PC-3 (cell line): ENCODE data around the gene PRR12. TPM values are rescaled to one million over a fixed set of nuclear protein-coding genes. Genes with fewer than 3 reads are reported as not detected.
"Not testable (repeated sequence)": the region's sequence is repeated elsewhere in the genome, so short reads cannot be mapped to it uniquely, and the experiment has no call there.

ENCODE experiments used
- ATAC-seq: fragments of 200-7000 bp; cut with Tn5 transposase; 2 replicates; pipeline ENCODE4 v1.9.1; 2020; ENCODE audit warnings: mild to moderate bottlenecking, moderate library complexity
- BruUV-seq: library from RNA; stranded (reverse); fragments of 400-500 nt; replicated peaks from 2 replicates; lab custom pipeline; 2021; lab: Mats Ljungman, UMichigan
- CTCF ChIA-PET: fragments of 300-600 bp; sonication (Branson Sonifier 250); formaldehyde crosslinking; loops from one replicate; lab custom pipeline; 2022; ENCODE audit warnings: antibody characterized with exemption; lab: Charles Lee
- POLR2A ChIA-PET: fragments of 300-600 bp; sonication (Branson Sonifier 250); formaldehyde crosslinking; loops from one replicate; lab custom pipeline; 2022; ENCODE audit warnings: antibody characterized with exemption; ENCODE audit not compliant: unreplicated experiment; lab: Charles Lee
- DNase-seq: peaks from one replicate; pipeline ENCODE4 v3.0.0-alpha.2; 2015
- H2AFZ ChIP-seq: fragments of 300-600 bp; sonication (generic); 2 replicates; pipeline ENCODE4 v1.6.0; 2016; ENCODE audit warnings: antibody characterized with exemption, low read length
- H3F3A ChIP-seq: fragments of 300-600 bp; sonication (generic); one replicate; pipeline ENCODE4 v1.6.0; 2017; ENCODE audit warnings: antibody characterized with exemption, low read length, control low read depth, mild to moderate bottlenecking; ENCODE audit not compliant: unreplicated experiment
- H3K27ac ChIP-seq: fragments of 300-600 bp; sonication (generic); 2 replicates; pipeline ENCODE4 v1.5.1; 2016; ENCODE audit warnings: mild to moderate bottlenecking, low read length
- H3K27me3 ChIP-seq: fragments of 300-600 bp; sonication (generic); 2 replicates; pipeline ENCODE4 v1.6.1; 2016; ENCODE audit warnings: low read length, mixed read lengths
- H3K36me3 ChIP-seq: fragments of 300-600 bp; sonication (generic); 2 replicates; pipeline ENCODE4 v1.6.1; 2016; ENCODE audit warnings: low read depth, mixed run types, low read length, mixed read lengths
- H3K4me1 ChIP-seq: fragments of 300-600 bp; sonication (generic); 2 replicates; pipeline ENCODE4 v1.5.1; 2016; ENCODE audit warnings: low read length; ENCODE audit not compliant: insufficient read depth
- H3K4me2 ChIP-seq: fragments of 300-600 bp; sonication (generic); 2 replicates; pipeline ENCODE4 v1.6.0; 2016; ENCODE audit warnings: low read length
- H3K4me3 ChIP-seq: fragments of 300-600 bp; sonication (generic); 2 replicates; pipeline ENCODE4 v1.5.1; 2016; ENCODE audit warnings: mild to moderate bottlenecking, low read length, mixed read lengths
- H3K79me2 ChIP-seq: fragments of 300-600 bp; sonication (generic); 2 replicates; pipeline ENCODE4 v1.6.1; 2017; ENCODE audit warnings: low read length, mixed read lengths
- H3K9ac ChIP-seq: fragments of 300-600 bp; sonication (generic); 2 replicates; pipeline ENCODE4 v1.6.0; 2016; ENCODE audit warnings: mild to moderate bottlenecking, low read length
- H3K9me2 ChIP-seq: fragments of 300-600 bp; sonication (generic); replicated peaks from 2 replicates; pipeline ENCODE4 v1.6.1; 2016; ENCODE audit warnings: mixed run types, low read length, mixed read lengths
- H3K9me3 ChIP-seq: fragments of 300-600 bp; sonication (generic); 2 replicates; pipeline ENCODE4 v1.6.1; 2016; ENCODE audit warnings: low read length, mixed read lengths
- H4K20me1 ChIP-seq: fragments of 300-600 bp; sonication (generic); 2 replicates; pipeline ENCODE4 v1.6.1; 2016; ENCODE audit warnings: low read length, mixed read lengths
- CTCF ChIP-seq: fragments of 300-600 bp; sonication (generic); conservative IDR thresholded peaks from 2 replicates; pipeline ENCODE4 v1.5.1; 2017; ENCODE audit warnings: antibody characterized with exemption, low read depth, mild to moderate bottlenecking, low read length
- EZH2 ChIP-seq: fragments of 300-600 bp; sonication (generic); IDR thresholded peaks from one replicate; pipeline ENCODE4 v1.6.1; 2017; ENCODE audit warnings: antibody characterized with exemption, mild to moderate bottlenecking, low read length; ENCODE audit not compliant: unreplicated experiment
- EZH2phosphoT487 ChIP-seq: fragments of 300-600 bp; sonication (generic); IDR thresholded peaks from 2 replicates; pipeline ENCODE4 v1.6.1; 2018; ENCODE audit warnings: mild to moderate bottlenecking, antibody characterized with exemption, low read length, borderline replicate concordance
- intact Hi-C: fragments of 100-400 bp; cut with micrococcal nuclease; formaldehyde crosslinking; loops from 2 replicates; pipeline ENCODE4 v1.9.0; 2023
- total RNA-seq: library from RNA; depleted of rRNA; stranded (reverse); fragments of >200 nt; gene quantifications from 2 replicates; pipeline ENCODE4 v1.2.3, GENCODE V29; 2014

Gene PRR12
- total RNA-seq, 1 experiment from 2014 or later, result 14.6 TPM

GRCh38 chr19:49616532-49616931, 25.6 kb downstream of the PRR12 start:
- TF ChIP-seq EZH2, result no peak
- TF ChIP-seq EZH2phosphoT487, result no peak
- no peak for TF ChIP-seq CTCF
- ATAC-seq, result no peak
- Histone ChIP-seq H3F3A (peaks cover 8% of the 10 kb centered on the region), H2AFZ (no peak overlapping the region), H3K9me3 (no peaks in the 10 kb centered on the region), H3K9me2 (no peaks in the 10 kb centered on the region), H3K36me3 (peaks cover 34% of the 10 kb centered on the region), H3K4me2 (no peak overlapping the region), H3K79me2 (peaks cover 22% of the 10 kb centered on the region), H3K9ac (no peak overlapping the region), H3K4me3 (no peak overlapping the region), H3K27ac (no peak overlapping the region), H4K20me1 (0 out of 2 replicates have a peak, but pooled peaks cover 3% of the 10 kb centered on the region), H3K4me1 (peaks cover 29% of the 10 kb centered on the region), H3K27me3 (no peaks in the 10 kb centered on the region)
- intact Hi-C loops, result no loop called here
- ChIA-PET POLR2A (no interaction called here), CTCF (no interaction called here)
- BruUV-seq, result no TSS peak
- no peak for DNase-seq

GRCh38 chr19:49616945-49617344, 26.0 kb downstream of the PRR12 start:
- no peak overlapping the region for H2AFZ ChIP-seq
- H3K27me3 ChIP-seq, result no peaks in the 10 kb centered on the region
- no peak overlapping the region for H3K4me3 ChIP-seq
- peaks cover 37% of the 10 kb centered on the region for H3K36me3 ChIP-seq
- peaks cover 29% of the 10 kb centered on the region for H3K4me1 ChIP-seq
- DNase-seq, result no peak
- H3K27ac ChIP-seq, result no peak overlapping the region
- no peak for ATAC-seq
- no peaks in the 10 kb centered on the region for H3K9me2 ChIP-seq
- ChIA-PET POLR2A (no interaction called here), CTCF (no interaction called here)
- H3K9ac ChIP-seq, result no peak overlapping the region
- TF ChIP-seq CTCF (no peak), EZH2phosphoT487 (no peak), EZH2 (no peak)
- H4K20me1 ChIP-seq, result 0 out of 2 replicates have a peak, but pooled peaks cover 3% of the 10 kb centered on the region
- H3K9me3 ChIP-seq, result no peaks in the 10 kb centered on the region
- H3K79me2 ChIP-seq, result peaks cover 21% of the 10 kb centered on the region
- H3F3A ChIP-seq, result peaks cover 8% of the 10 kb centered on the region
- intact Hi-C loops, result no loop called here
- H3K4me2 ChIP-seq, result no peak overlapping the region
- no TSS peak for BruUV-seq

GRCh38 chr19:49617860-49618259, 26.9 kb downstream of the PRR12 start:
- ATAC-seq, H3F3A ChIP-seq, H3K27ac ChIP-seq, H3K9me3 ChIP-seq, H2AFZ ChIP-seq, H3K4me3 ChIP-seq, H3K4me2 ChIP-seq, H3K9ac ChIP-seq, H4K20me1 ChIP-seq, BruUV-seq, H3K9me2 ChIP-seq, DNase-seq, intact Hi-C loops, H3K27me3 ChIP-seq, CTCF ChIA-PET: not testable (repeated sequence)
- Histone ChIP-seq H3K4me1 (peaks cover 22% of the 10 kb centered on the region), H3K36me3 (peaks cover 41% of the 10 kb centered on the region), H3K79me2 (peaks cover 12% of the 10 kb centered on the region)
- POLR2A ChIA-PET, result interaction anchor here (0.8 kb wide), 1 partner anchor 22 kb away, joined by 4 read pairs; the partner anchor contains the start of gene RRAS
